H9 (cell line): ENCODE data around the gene ACTA1. TPM values are rescaled to one million over a fixed set of nuclear protein-coding genes. Genes with fewer than 3 reads are reported as not detected.

ENCODE experiments used
- DNase-seq: peaks from one replicate; pipeline ENCODE4 v3.0.0-alpha.2; 2017
- H2AFZ ChIP-seq: one replicate; pipeline ENCODE4 v1.6.1; 2013; ENCODE audit warnings: mild to moderate bottlenecking, low read length, control low read depth, moderate library complexity
- H2AK5ac ChIP-seq: 2 replicates; pipeline ENCODE4 v1.6.1; 2013; ENCODE audit warnings: low read length, control low read depth, mixed read lengths; ENCODE audit not compliant: insufficient read length
- H2BK120ac ChIP-seq: one replicate; pipeline ENCODE4 v1.6.1; 2013; ENCODE audit warnings: low read depth, mild to moderate bottlenecking, low read length, control low read depth, inconsistent platforms; ENCODE audit not compliant: poor library complexity, severe bottlenecking
- H2BK12ac ChIP-seq: 2 replicates; pipeline ENCODE4 v1.6.1; 2013; ENCODE audit warnings: low read length, control low read depth, mixed read lengths, low read depth; ENCODE audit not compliant: insufficient read length
- H2BK15ac ChIP-seq: 2 replicates; pipeline ENCODE4 v1.6.1; 2013; ENCODE audit warnings: low read depth, low read length, control low read depth
- H2BK20ac ChIP-seq: one replicate; pipeline ENCODE4 v1.6.1; 2013; ENCODE audit warnings: low read depth, mild to moderate bottlenecking, low read length, control low read depth, inconsistent platforms; ENCODE audit not compliant: poor library complexity, severe bottlenecking
- H2BK5ac ChIP-seq: 2 replicates; pipeline ENCODE4 v1.6.1; 2013; ENCODE audit warnings: low read length, control low read depth, mixed read lengths; ENCODE audit not compliant: insufficient read length
- H3K14ac ChIP-seq: 2 replicates; pipeline ENCODE4 v1.6.1; 2013; ENCODE audit warnings: low read length, control low read depth; ENCODE audit not compliant: insufficient read depth
- H3K18ac ChIP-seq: 2 replicates; pipeline ENCODE4 v1.6.1; 2013; ENCODE audit warnings: low read depth, mild to moderate bottlenecking, mixed read lengths, low read length, control low read depth; ENCODE audit not compliant: insufficient read length
- H3K23ac ChIP-seq: 2 replicates; pipeline ENCODE4 v1.6.1; 2013; ENCODE audit warnings: low read length, control low read depth, mixed read lengths, low read depth; ENCODE audit not compliant: insufficient read length
- H3K23me2 ChIP-seq: 2 replicates; pipeline ENCODE4 v1.6.1; 2013; ENCODE audit warnings: low read depth, mild to moderate bottlenecking, mixed read lengths, low read length, control low read depth; ENCODE audit not compliant: insufficient read length, poor library complexity, severe bottlenecking
- H3K27ac ChIP-seq: 2 replicates; pipeline ENCODE4 v1.5.1; 2013; ENCODE audit warnings: low read length, control low read depth, mixed read lengths, low read depth; ENCODE audit not compliant: insufficient read length
- H3K27me3 ChIP-seq: 2 replicates; pipeline ENCODE4 v1.6.1; 2013; ENCODE audit warnings: low read length, control low read depth, inconsistent platforms; ENCODE audit not compliant: insufficient read depth
- H3K4ac ChIP-seq: 2 replicates; pipeline ENCODE4 v1.6.1; 2013; ENCODE audit warnings: low read depth, mild to moderate bottlenecking, control low read depth, inconsistent platforms, low read length, moderate library complexity
- H3K4me1 ChIP-seq: 2 replicates; pipeline ENCODE4 v1.6.1; 2013; ENCODE audit warnings: low read length, control low read depth, inconsistent platforms; ENCODE audit not compliant: insufficient read depth
- H3K4me2 ChIP-seq: 2 replicates; pipeline ENCODE4 v1.6.1; 2013; ENCODE audit warnings: low read length, control low read depth, mixed read lengths; ENCODE audit not compliant: insufficient read length, insufficient read depth
- H3K56ac ChIP-seq: 2 replicates; pipeline ENCODE4 v1.6.1; 2013; ENCODE audit warnings: low read depth, mild to moderate bottlenecking, mixed read lengths, low read length, control low read depth; ENCODE audit not compliant: insufficient read length
- H3K79me1 ChIP-seq: 2 replicates; pipeline ENCODE4 v1.6.1; 2013; ENCODE audit warnings: low read depth, mild to moderate bottlenecking, moderate library complexity, low read length, control low read depth, inconsistent platforms; ENCODE audit not compliant: insufficient read depth, poor library complexity, severe bottlenecking
- H3K79me2 ChIP-seq: 2 replicates; pipeline ENCODE4 v1.6.1; 2013; ENCODE audit warnings: low read length, control low read depth, inconsistent platforms; ENCODE audit not compliant: insufficient read depth
- H3K9ac ChIP-seq: 2 replicates; pipeline ENCODE4 v1.6.1; 2013; ENCODE audit warnings: low read length, control low read depth, mixed read lengths; ENCODE audit not compliant: insufficient read length; ENCODE audit errors: extremely low read depth
- H3K9me3 ChIP-seq: one replicate; pipeline ENCODE4 v1.6.1; 2013; ENCODE audit warnings: low read depth, low read length, inconsistent platforms; ENCODE audit not compliant: control insufficient read depth
- H3T11ph ChIP-seq: one replicate; pipeline ENCODE4 v1.6.1; 2013; ENCODE audit warnings: mild to moderate bottlenecking, low read length, control low read depth, inconsistent platforms
- H4K20me1 ChIP-seq: one replicate; pipeline ENCODE4 v1.6.1; 2013; ENCODE audit not compliant: control insufficient read depth, insufficient read length, insufficient read depth
- H4K5ac ChIP-seq: 2 replicates; pipeline ENCODE4 v1.6.1; 2013; ENCODE audit warnings: low read depth, mild to moderate bottlenecking, mixed read lengths, low read length, control low read depth; ENCODE audit not compliant: insufficient read length
- H4K8ac ChIP-seq: replicated peaks from 2 replicates; pipeline ENCODE4 v1.6.1; 2013; ENCODE audit warnings: low read length, control low read depth, mixed read lengths, low read depth; ENCODE audit not compliant: insufficient read length
- H4K91ac ChIP-seq: 2 replicates; pipeline ENCODE4 v1.6.1; 2013; ENCODE audit warnings: low read depth, mild to moderate bottlenecking, moderate library complexity, mixed read lengths, low read length, control low read depth; ENCODE audit not compliant: insufficient read length
- H3K27ac Mint-ChIP-seq, 3 experiments: 2 replicates in 2 of 3; 3 replicates in 1 of 3; pipeline ENCODE4 v1.8.0; 2020 to 2021; ENCODE audit warnings: mixed read lengths in 3 of 3, mild to moderate bottlenecking in 1 of 3, moderate library complexity in 1 of 3
- H3K27me3 Mint-ChIP-seq: 2 replicates; pipeline ENCODE4 v1.8.0; 2021; ENCODE audit warnings: low read depth, mild to moderate bottlenecking, moderate library complexity, mixed read lengths
- H3K36me3 Mint-ChIP-seq, 3 experiments: 2 replicates in 2 of 3; 3 replicates in 1 of 3; pipeline ENCODE4 v1.8.0; 2020 to 2021; ENCODE audit warnings: low read depth in 3 of 3, mixed read lengths in 3 of 3; ENCODE audit not compliant: insufficient read depth in 1 of 3
- H3K4me1 Mint-ChIP-seq, 2 experiments: 2 replicates each; pipeline ENCODE4 v1.8.0; 2020; ENCODE audit warnings: mixed read lengths in 2 of 2
- H3K4me3 Mint-ChIP-seq, 2 experiments: 2 replicates in 1 of 2; 3 replicates in 1 of 2; pipeline ENCODE4 v1.8.0; 2020 to 2021; ENCODE audit warnings: mild to moderate bottlenecking in 2 of 2, mixed read lengths in 2 of 2, moderate library complexity in 1 of 2
- H3K9me3 Mint-ChIP-seq, 2 experiments: 2 replicates in 1 of 2; 3 replicates in 1 of 2; pipeline ENCODE4 v1.8.0; 2020; ENCODE audit warnings: mild to moderate bottlenecking in 2 of 2, mixed read lengths in 2 of 2, moderate library complexity in 1 of 2
- CTCF ChIP-seq: fragments of 200-600 bp; sonication (generic); conservative IDR thresholded peaks from 3 replicates; pipeline ENCODE4 v1.8.0; 2021; ENCODE audit warnings: antibody characterized with exemption, mild to moderate bottlenecking
- WGBS: extraction: QIAGEN DNeasy Blood & Tissue Kit; methylation state at CpG from one replicate; pipeline ENCODE4 v1.1.7; 2013; ENCODE audit warnings: missing lambda C conversion rate, low lambda C conversion rate, mixed read lengths; ENCODE audit not compliant: insufficient read length; ENCODE audit errors: extremely low coverage; 5-methylcytosine and 5-hydroxymethylcytosine counted together
- total RNA-seq: library from RNA; stranded (reverse); gene quantifications from 2 replicates; pipeline ENCODE4 v1.2.1, GENCODE V29; 2021

The ACTA1 gene
- total RNA-seq, 1 experiment from 2014 or later: 48.5 TPM

DNA sequence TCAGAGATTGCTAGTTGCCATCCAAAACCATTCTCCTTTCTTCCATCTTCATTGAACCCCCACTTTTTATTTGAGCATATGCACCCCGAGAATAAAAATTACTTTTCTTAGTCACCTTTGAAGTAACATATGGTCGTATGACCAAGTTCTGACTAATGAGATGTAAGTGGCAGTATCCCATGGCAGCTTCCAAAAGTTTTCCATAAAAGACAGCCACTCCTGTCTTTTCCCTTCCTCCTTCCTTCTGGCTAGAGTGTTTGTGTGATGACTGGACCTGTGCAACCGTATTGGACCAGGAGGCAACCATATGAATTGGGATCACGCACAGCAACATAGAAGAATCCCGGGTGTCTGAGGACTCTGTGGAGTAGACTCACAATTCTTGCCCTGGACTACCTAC, 49.9 kb downstream of the ACTA1 start:
- Histone ChIP-seq H3K79me1 (no peaks in the 10 kb centered on the region), H3T11ph (no peak overlapping the region), H3K27ac (no peak overlapping the region), H3K79me2 (no peaks in the 10 kb centered on the region), H3K18ac (no peak overlapping the region), H3K14ac (no peak overlapping the region), H3K23ac (no peak overlapping the region), H2BK20ac (no peak overlapping the region), H2BK15ac (no peak overlapping the region), H2BK120ac (no peak overlapping the region), H4K91ac (no peak overlapping the region), H2AFZ (no peak overlapping the region), H3K4me1 (peaks cover 13% of the 10 kb centered on the region; the same call in 1 of the 2 replicates), H3K23me2 (no peaks in the 10 kb centered on the region), H3K4me2 (no peak overlapping the region), H3K9ac (no peak overlapping the region), H2BK5ac (no peak overlapping the region), H4K8ac (no peak overlapping the region), H4K5ac (no peak overlapping the region), H3K27me3 (no peaks in the 10 kb centered on the region), H4K20me1 (no peaks in the 10 kb centered on the region), H3K56ac (no peak overlapping the region), H3K4ac (no peak overlapping the region), H2BK12ac (no peak overlapping the region), H2AK5ac (no peak overlapping the region), H3K9me3 (no peaks in the 10 kb centered on the region)
- H3K36me3 Mint-ChIP-seq: no peaks in the 10 kb centered on the region; a peak in 1 of 7 replicates
- no CpG with 5 or more reads among the region's 5 CpGs for WGBS
- no peaks in the 10 kb centered on the region for H3K9me3 Mint-ChIP-seq
- TF ChIP-seq CTCF: no peak
- H3K4me1 Mint-ChIP-seq: peaks cover 29 to 33% of the 10 kb centered on the region in 2 experiments
- no peak for DNase-seq
- H3K27me3 Mint-ChIP-seq: peaks cover 5% of the 10 kb centered on the region; the same call in 1 of the 2 replicates
- no peak overlapping the region for H3K27ac Mint-ChIP-seq
- no peak overlapping the region for H3K4me3 Mint-ChIP-seq
